Vagina (tissue), 2 donors: ENCODE results near the gene TUBGCP5. TPM values are rescaled to one million over a fixed set of nuclear protein-coding genes. Genes with fewer than 3 reads are reported as not detected.

ENCODE experiments used
- DNase-seq, 2 donors: peaks; one replicate each; pipeline ENCODE4 v3.0.0-alpha.2; 2017; ENCODE audit errors: extremely low spot score in 2 of 2
- H3K27ac ChIP-seq: fragments of 200-600 bp; sonication (generic); one replicate; pipeline ENCODE4 v1.5.1; 2019
- H3K27me3 ChIP-seq: fragments of 200-600 bp; sonication (generic); one replicate; pipeline ENCODE4 v1.5.1; 2019
- H3K36me3 ChIP-seq, 2 donors: fragments of 200-600 bp; sonication (generic); one replicate each; pipeline ENCODE4 v1.5.1; 2017 to 2019
- H3K4me1 ChIP-seq: fragments of 200-600 bp; sonication (generic); one replicate; pipeline ENCODE4 v1.5.1; 2019
- H3K4me3 ChIP-seq, 2 donors: fragments of 200-600 bp; sonication (generic); 1 replicate in 1 of 2; 2 replicates in 1 of 2; pipeline ENCODE4 v1.5.1; 2016 to 2019
- H3K9me3 ChIP-seq: fragments of 200-600 bp; sonication (generic); one replicate; pipeline ENCODE4 v1.5.1; 2019
- POLR2A ChIP-seq, 2 donors: fragments of 450-650 bp; IDR thresholded peaks; one replicate each; pipeline ENCODE4 v1.6.1; 2017; ENCODE audit warnings: antibody characterized with exemption in 2 of 2, mild to moderate bottlenecking in 2 of 2, moderate library complexity in 2 of 2
- POLR2AphosphoS5 ChIP-seq, 2 donors: sonication (generic); formaldehyde crosslinking; IDR thresholded peaks; one replicate each; pipeline ENCODE4 v1.9.0; 2017; ENCODE audit warnings: antibody characterized with exemption in 2 of 2, mild to moderate bottlenecking in 2 of 2, low read depth in 1 of 2; ENCODE audit not compliant: insufficient read depth in 1 of 2
- intact Hi-C: fragments of 100-400 bp; cut with DNase I; formaldehyde crosslinking; loops from one replicate; pipeline ENCODE4 v1.15.1; 2023
- total RNA-seq: library from RNA; depleted of rRNA; stranded (reverse); fragments of >200 nt; gene quantifications from one replicate; pipeline ENCODE4 v1.2.3, GENCODE V29; 2016
- TF ChIP-seq, protein P1 (sequence below), 3 experiments: fragments of 450-650 bp in 2 of 3; fragments of 200-600 bp in 1 of 3; sonication (generic) in 1 of 3; IDR thresholded peaks; one replicate each; pipeline ENCODE4 v1.5.1; 2017 to 2019; ENCODE audit warnings: antibody characterized with exemption in 3 of 3, mild to moderate bottlenecking in 2 of 3, moderate library complexity in 2 of 3

Gene TUBGCP5
- total RNA-seq, 1 donor from 2014 or later = 11.3 TPM

- H3K4me1 ChIP-seq = peaks cover 8% of the 10 kb centered on the region
- no peaks in the 10 kb centered on the region for H3K9me3 ChIP-seq
- H3K4me3 ChIP-seq = peak overlapping the region; percentile 86 to 99
- peak overlapping the region; percentile 85 for H3K27ac ChIP-seq
- TF ChIP-seq, protein P1, sequence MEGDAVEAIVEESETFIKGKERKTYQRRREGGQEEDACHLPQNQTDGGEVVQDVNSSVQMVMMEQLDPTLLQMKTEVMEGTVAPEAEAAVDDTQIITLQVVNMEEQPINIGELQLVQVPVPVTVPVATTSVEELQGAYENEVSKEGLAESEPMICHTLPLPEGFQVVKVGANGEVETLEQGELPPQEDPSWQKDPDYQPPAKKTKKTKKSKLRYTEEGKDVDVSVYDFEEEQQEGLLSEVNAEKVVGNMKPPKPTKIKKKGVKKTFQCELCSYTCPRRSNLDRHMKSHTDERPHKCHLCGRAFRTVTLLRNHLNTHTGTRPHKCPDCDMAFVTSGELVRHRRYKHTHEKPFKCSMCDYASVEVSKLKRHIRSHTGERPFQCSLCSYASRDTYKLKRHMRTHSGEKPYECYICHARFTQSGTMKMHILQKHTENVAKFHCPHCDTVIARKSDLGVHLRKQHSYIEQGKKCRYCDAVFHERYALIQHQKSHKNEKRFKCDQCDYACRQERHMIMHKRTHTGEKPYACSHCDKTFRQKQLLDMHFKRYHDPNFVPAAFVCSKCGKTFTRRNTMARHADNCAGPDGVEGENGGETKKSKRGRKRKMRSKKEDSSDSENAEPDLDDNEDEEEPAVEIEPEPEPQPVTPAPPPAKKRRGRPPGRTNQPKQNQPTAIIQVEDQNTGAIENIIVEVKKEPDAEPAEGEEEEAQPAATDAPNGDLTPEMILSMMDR (IDR thresholded peaks at IDR 0.05) = no peak
- TF ChIP-seq POLR2A (IDR thresholded peaks at IDR 0.05) (no peak), POLR2AphosphoS5 (IDR thresholded peaks at IDR 0.05; ENCODE audit: insufficient read depth in 1 of 2, low read depth in 1 of 2) (no peak)
- H3K27me3 ChIP-seq = no peaks in the 10 kb centered on the region
- H3K36me3 ChIP-seq = no peaks in the 10 kb centered on the region
- intact Hi-C loops = no loop called here
- DNase-seq = no peak
These were observed 58.1 kb downstream of the TUBGCP5 start for GRCh38 chr15:22981051-22981840.

GRCh38 chr15:22980189-22981050, 58.9 kb downstream of the TUBGCP5 start, which contains the start of gene CYFIP1:
TSS of gene CYFIP1 (minus strand) at chr15:22980368. CDS start at chr15:22947285, 33,083 bp downstream.
- peaks cover 8% of the 10 kb centered on the region for H3K4me1 ChIP-seq
- DNase-seq = no peak
- no peaks in the 10 kb centered on the region for H3K9me3 ChIP-seq
- H3K4me3 ChIP-seq = peak within 1 kb of the TSS; percentile 86 to 99
- H3K27ac ChIP-seq = peak within 1 kb of the TSS; percentile 85
- no peaks in the 10 kb centered on the region for H3K27me3 ChIP-seq
- no peaks in the 10 kb centered on the region for H3K36me3 ChIP-seq
- intact Hi-C loops = no loop called here
- TF ChIP-seq, protein P1 (IDR thresholded peaks at IDR 0.05) = no peak
- TF ChIP-seq POLR2A (IDR thresholded peaks at IDR 0.05) (peak in 1 of 2 donors; percentile 45), POLR2AphosphoS5 (IDR thresholded peaks at IDR 0.05; ENCODE audit: insufficient read depth in 1 of 2, low read depth in 1 of 2) (peak in 1 of 2 donors; percentile 39)

- no peak for DNase-seq
- TF ChIP-seq POLR2A (IDR thresholded peaks at IDR 0.05) (no peak), POLR2AphosphoS5 (IDR thresholded peaks at IDR 0.05; ENCODE audit: insufficient read depth in 1 of 2, low read depth in 1 of 2) (peak in 1 of 2 donors; percentile 38)
- TF ChIP-seq, protein P1 (IDR thresholded peaks at IDR 0.05) = no peak
- Histone ChIP-seq H3K27me3 (no peaks in the 10 kb centered on the region), H3K27ac (peak overlapping the region; percentile 85), H3K4me3 (peak overlapping the region; percentile 86 to 99), H3K9me3 (no peaks in the 10 kb centered on the region), H3K4me1 (peaks cover 8% of the 10 kb centered on the region), H3K36me3 (no peaks in the 10 kb centered on the region)
- intact Hi-C loops = no loop called here
These were observed 59.9 kb downstream of the TUBGCP5 start for GRCh38 chr15:22979238-22980188.

- H3K36me3 ChIP-seq = no peaks in the 10 kb centered on the region
- no peaks in the 10 kb centered on the region for H3K27me3 ChIP-seq
- no peak for DNase-seq
- intact Hi-C loops = no loop called here
- no peak for TF ChIP-seq POLR2A (IDR thresholded peaks at IDR 0.05)
- TF ChIP-seq, protein P1 (IDR thresholded peaks at IDR 0.05) = no peak
- no peak for TF ChIP-seq POLR2AphosphoS5 (IDR thresholded peaks at IDR 0.05; ENCODE audit: insufficient read depth in 1 of 2, low read depth in 1 of 2)
- H3K4me3 ChIP-seq = peak overlapping the region; percentile 86 to 99
- peaks cover 15% of the 10 kb centered on the region for H3K4me1 ChIP-seq
- peak overlapping the region; percentile 85 for H3K27ac ChIP-seq
- H3K9me3 ChIP-seq = no peaks in the 10 kb centered on the region
These were observed 60.6 kb downstream of the TUBGCP5 start for GRCh38 chr15:22978691-22979237.
